ENCODE measurements around the gene TRPM1. TPM values are rescaled to one million over a fixed set of nuclear protein-coding genes. Genes with fewer than 3 reads are reported as not detected.

TRPM1 gene
- total RNA-seq, 2 donors from 2014 or later, result 5.5 TPM; not detected in 1

DNA sequence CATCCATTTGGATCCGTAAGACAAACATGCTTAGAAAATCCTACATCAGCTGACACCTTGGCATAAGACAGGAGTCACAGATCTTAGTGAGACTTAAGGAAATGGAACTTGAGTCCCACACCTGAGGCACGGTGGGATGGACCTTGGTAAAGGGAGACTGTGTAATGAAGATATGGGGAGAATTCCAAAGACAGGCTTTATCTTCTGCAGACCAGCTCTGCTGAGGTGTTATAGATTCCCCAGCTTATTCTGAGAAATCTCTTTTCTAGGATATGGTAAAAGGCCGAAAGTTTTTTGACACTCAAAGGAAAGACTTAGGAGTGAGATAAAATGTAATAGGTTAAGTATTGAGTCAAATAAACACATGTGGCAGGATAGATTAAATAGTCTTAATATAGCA lies 101.8 kb downstream of the TRPM1 start:
- no peak for DNase-seq (ENCODE audit: low spot score)
- Histone ChIP-seq H3K9me3 (no peaks in the 10 kb centered on the region), H3K4me3 (no peak overlapping the region), H3K27ac (no peak overlapping the region), H3K4me1 (replicated peaks) (no peaks in the 10 kb centered on the region), H3K36me3 (no peaks in the 10 kb centered on the region), H3K27me3 (replicated peaks; ENCODE audit: insufficient read depth) (no peaks in the 10 kb centered on the region)
- TF ChIP-seq CTCF (IDR thresholded peaks at IDR 0.05), result no peak
- TF ChIP-seq POLR2A (IDR thresholded peaks at IDR 0.05), result no peak
- TF ChIP-seq POLR2AphosphoS5 (IDR thresholded peaks at IDR 0.05), result no peak
- WGBS, result 89% methylated on average over 3 of the region's 3 CpGs
- intact Hi-C loops (cut with DNase I), result no loop called here

- Histone ChIP-seq H3K27me3 (replicated peaks; ENCODE audit: insufficient read depth) (no peaks in the 10 kb centered on the region), H3K4me1 (replicated peaks) (no peaks in the 10 kb centered on the region), H3K9me3 (no peaks in the 10 kb centered on the region), H3K36me3 (no peaks in the 10 kb centered on the region), H3K27ac (no peak overlapping the region), H3K4me3 (no peak overlapping the region)
- 90% methylated on average over 1 of the region's 1 CpG for WGBS
- TF ChIP-seq POLR2AphosphoS5 (IDR thresholded peaks at IDR 0.05), result no peak
- no peak for TF ChIP-seq CTCF (IDR thresholded peaks at IDR 0.05)
- TF ChIP-seq POLR2A (IDR thresholded peaks at IDR 0.05), result no peak
- no peak for DNase-seq (ENCODE audit: low spot score)
- intact Hi-C loops (cut with DNase I), result no loop called here
Measured at GRCh38 chr15:30997270-30997669, 104.3 kb downstream of the TRPM1 start.

- no peaks in the 10 kb centered on the region for H3K9me3 ChIP-seq
Measured at GRCh38 chr15:30992249-30992864, 109.2 kb downstream of the TRPM1 start.

DNA sequence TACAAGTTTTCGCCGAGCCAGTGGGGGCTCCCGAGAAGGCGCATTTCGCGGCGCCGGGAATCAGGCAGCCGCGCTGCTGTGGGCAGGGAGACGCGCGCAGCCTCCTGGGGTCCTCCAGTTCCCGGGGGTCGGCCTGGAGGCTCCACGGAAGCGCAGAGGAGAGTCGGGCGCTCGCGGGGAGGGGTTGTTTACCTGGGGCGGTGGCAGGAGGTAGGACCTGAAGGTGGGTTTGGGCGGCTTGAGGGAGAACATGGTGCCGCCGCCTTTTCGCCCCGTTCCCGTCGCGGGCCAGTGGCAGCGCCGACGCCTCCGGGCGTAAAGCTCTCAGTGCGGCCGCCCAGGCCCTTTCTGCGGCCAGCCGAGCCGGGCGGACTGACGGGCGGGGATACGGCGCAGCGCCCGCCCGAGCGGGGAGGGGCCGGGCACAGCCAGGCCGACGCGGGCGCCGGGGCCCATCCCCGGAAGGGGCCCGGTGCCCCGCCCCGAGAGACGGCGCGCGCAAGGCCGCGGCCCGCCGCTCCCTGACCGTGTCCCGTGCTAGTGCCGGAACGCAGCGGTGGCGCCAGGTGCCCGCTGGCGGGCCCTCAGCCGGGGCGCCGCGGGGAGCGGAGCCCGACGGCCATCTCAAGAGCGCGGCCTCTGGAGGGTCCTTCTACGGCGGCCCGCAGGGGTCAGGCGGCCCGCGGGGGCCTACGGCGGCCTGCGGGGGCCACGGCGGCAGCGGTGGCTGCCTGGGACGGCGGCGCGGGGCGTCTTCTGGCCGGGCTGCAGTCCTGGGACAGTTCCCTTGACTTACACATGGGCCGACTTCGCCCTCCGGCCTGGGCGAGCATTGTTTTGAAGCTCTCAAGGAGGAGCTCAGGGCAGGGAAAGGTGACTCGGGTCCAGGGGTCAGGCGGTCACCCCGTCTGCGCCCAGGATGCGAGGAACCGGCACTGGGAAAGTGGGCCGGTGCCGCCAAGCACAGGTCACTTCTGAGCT lies 110.0 kb downstream of the TRPM1 start, which contains the start of gene MTMR10:
TSS of gene MTMR10 (minus strand) at position 374 of the 981 bp plus-strand sequence. CDS start at position 252, 122 bp downstream.
- Histone ChIP-seq H3K4me3 (peak within 1 kb of the TSS; percentile 80 to 91), H3K27me3 (replicated peaks; ENCODE audit: insufficient read depth) (no peaks in the 10 kb centered on the region), H3K27ac (peak within 1 kb of the TSS; percentile 94 to 95), H3K36me3 (no peaks in the 10 kb centered on the region), H3K4me1 (replicated peaks) (no peaks in the 10 kb centered on the region), H3K9me3 (no peaks in the 10 kb centered on the region)
- WGBS, result under 1% methylated on average over 41 of the region's 114 CpGs
- peak; percentile 68 for TF ChIP-seq POLR2A (IDR thresholded peaks at IDR 0.05)
- TF ChIP-seq CTCF (IDR thresholded peaks at IDR 0.05), result peak in 1 of 4 experiments; percentile 21
- no peak for TF ChIP-seq POLR2AphosphoS5 (IDR thresholded peaks at IDR 0.05)
- intact Hi-C loops (cut with DNase I), result loop anchor here (5.0 kb wide), 1 partner anchor 351 kb away; no protein-coding TSS in a partner anchor
- DNase-seq (ENCODE audit: low spot score), result peak; percentile 64

More at GRCh38 chr15:30992249-30992864, 109.2 kb downstream of the TRPM1 start:
- no peaks in the 10 kb centered on the region for H3K36me3 ChIP-seq
- peak overlapping the region; percentile 80 to 91 for H3K4me3 ChIP-seq
- H3K27me3 ChIP-seq (replicated peaks; ENCODE audit: insufficient read depth), result no peaks in the 10 kb centered on the region
- DNase-seq (ENCODE audit: low spot score), result peak; percentile 17
- WGBS, result 71% methylated on average over 7 of the region's 7 CpGs
- intact Hi-C loops (cut with DNase I), result loop anchor here (5.0 kb wide), 1 partner anchor 350 kb away; no protein-coding TSS in a partner anchor
- TF ChIP-seq CTCF (IDR thresholded peaks at IDR 0.05) (no peak), POLR2A (IDR thresholded peaks at IDR 0.05) (no peak), POLR2AphosphoS5 (IDR thresholded peaks at IDR 0.05) (no peak)
- H3K4me1 ChIP-seq (replicated peaks), result no peaks in the 10 kb centered on the region
- H3K27ac ChIP-seq, result peak overlapping the region; percentile 94 to 95
